Kidney capillary endothelial cell (primary cell): ENCODE data around the gene EID3.
"Not testable (repeated sequence)": the region's sequence is repeated elsewhere in the genome, so short reads cannot be mapped to it uniquely, and the experiment has no call there.

Experiments used
- DNase-seq: peaks from one replicate; pipeline ENCODE4 v3.0.0-alpha.2; 2018; ENCODE audit warnings: low spot score

The EID3 gene

GRCh38 chr12:104290320-104290719 lies 13.2 kb upstream of the EID3 start:
- DNase-seq, result no peak

GRCh38 chr12:104290855-104291254 lies 12.7 kb upstream of the EID3 start:
- DNase-seq, result no peak

GRCh38 chr12:104291867-104292524 lies 11.5 kb upstream of the EID3 start:
- DNase-seq, result no peak

GRCh38 chr12:104292872-104293794 lies 10.4 kb upstream of the EID3 start:
- no peak for DNase-seq

GRCh38 chr12:104294158-104294859 lies 9.2 kb upstream of the EID3 start:
- DNase-seq, result not testable (repeated sequence)

GRCh38 chr12:104294927-104295668 lies 8.4 kb upstream of the EID3 start:
- no peak for DNase-seq

- DNase-seq, result no peak
Observed at GRCh38 chr12:104295954-104296353, 7.6 kb upstream of the EID3 start.

- DNase-seq, result no peak
Observed at GRCh38 chr12:104296718-104297117, 6.8 kb upstream of the EID3 start.

- DNase-seq, result no peak
Observed at GRCh38 chr12:104297477-104298113, 5.9 kb upstream of the EID3 start.

- DNase-seq, result no peak
Observed at GRCh38 chr12:104299842-104300481, 3.6 kb upstream of the EID3 start.

GRCh38 chr12:104304261-104305009 lies 896 bp downstream of the EID3 start:
- no peak for DNase-seq

- no peak for DNase-seq
Observed at GRCh38 chr12:104305349-104305748, 1.8 kb downstream of the EID3 start.

GRCh38 chr12:104306376-104306775 lies 2.8 kb downstream of the EID3 start:
- DNase-seq, result no peak

- DNase-seq, result no peak
Observed at GRCh38 chr12:104306943-104307654, 3.6 kb downstream of the EID3 start.

- DNase-seq, result no peak
Observed at GRCh38 chr12:104307655-104308000, 4.1 kb downstream of the EID3 start.

GRCh38 chr12:104309446-104309993 lies 6.0 kb downstream of the EID3 start:
- no peak for DNase-seq

GRCh38 chr12:104310751-104311633 lies 7.5 kb downstream of the EID3 start:
- DNase-seq, result no peak

- no peak for DNase-seq
Observed at GRCh38 chr12:104312202-104312601, 8.7 kb downstream of the EID3 start.
